GM19467 (cell line): ENCODE measurements around the gene TICRR.
"Not testable (repeated sequence)": the region's sequence is repeated elsewhere in the genome, so short reads cannot be mapped to it uniquely, and the experiment has no call there.

Experiments used
- ATAC-seq: cut with Tn5 transposase; IDR thresholded peaks from one replicate; pipeline ENCODE4 v1.9.1; 2021; ENCODE audit warnings: mild to moderate bottlenecking, moderate library complexity; ENCODE audit not compliant: unreplicated experiment

TICRR gene

GRCh38 chr15:89559769-89560264 lies 15.5 kb upstream of the TICRR start:
- no peak for ATAC-seq

GRCh38 chr15:89566181-89566580 lies 9.1 kb upstream of the TICRR start:
- no peak for ATAC-seq

DNA sequence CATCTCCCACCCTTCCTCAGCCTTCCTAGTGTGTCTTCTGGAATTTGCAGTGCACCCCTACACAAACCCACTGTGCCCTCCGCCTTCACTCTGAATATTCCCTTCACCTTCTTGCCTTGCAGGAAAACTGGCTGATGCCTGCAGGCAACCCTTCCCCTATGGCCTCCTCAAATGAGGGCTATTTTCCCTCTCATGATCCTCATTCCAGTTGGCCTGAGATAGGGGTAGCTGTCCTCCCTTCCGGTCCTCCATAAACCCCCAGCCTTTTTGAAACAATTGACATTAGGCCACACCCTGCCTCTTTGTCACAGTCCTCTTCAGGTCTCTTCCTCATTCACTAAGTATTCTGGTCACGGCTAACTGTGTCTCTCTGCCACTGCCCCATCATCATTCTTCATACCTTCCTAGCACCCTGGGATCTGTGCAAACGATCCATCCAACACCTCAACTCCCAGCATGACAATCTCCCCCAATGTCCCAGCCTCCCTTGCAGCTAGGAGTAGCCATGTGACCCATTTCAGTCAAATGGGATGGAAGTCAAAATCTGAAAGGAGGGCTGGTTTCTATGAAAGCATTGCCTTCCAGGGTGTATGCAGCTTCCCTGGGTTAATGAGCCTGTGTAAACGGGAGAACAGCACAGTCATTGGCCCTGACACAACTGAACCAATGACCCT lies 8.5 kb upstream of the TICRR start:
- no peak for ATAC-seq

DNA sequence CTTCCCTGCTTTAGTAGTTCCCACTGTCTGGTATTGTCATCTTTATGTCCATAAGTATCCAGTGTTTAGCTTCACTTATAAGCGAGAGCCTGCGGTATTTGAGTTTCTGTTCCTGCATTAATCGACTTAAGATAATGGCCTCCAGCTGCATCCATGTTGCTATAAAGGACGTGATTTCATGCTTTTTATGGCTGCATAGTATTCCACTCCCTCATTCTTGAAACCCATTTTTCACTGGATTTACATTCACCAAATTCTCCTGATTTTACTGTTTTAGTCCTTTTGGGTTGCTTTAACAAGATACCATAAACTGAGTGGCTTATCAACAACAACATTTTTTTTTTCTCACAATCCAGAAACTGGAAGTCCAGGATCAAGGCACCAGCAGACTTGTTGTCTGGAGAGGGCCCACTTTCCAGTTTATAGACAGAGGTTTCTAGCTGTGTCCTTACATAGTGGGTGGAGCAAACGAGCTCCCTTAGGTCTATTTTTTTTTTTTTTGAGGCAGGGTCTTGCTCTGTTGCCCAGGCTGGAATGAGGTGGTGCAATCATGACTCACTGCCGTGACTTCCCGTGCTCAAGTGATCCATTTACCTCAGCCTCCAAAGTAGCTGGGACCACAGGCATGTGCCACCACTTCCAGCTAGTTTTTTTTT lies 6.1 kb upstream of the TICRR start:
- ATAC-seq = no peak

DNA sequence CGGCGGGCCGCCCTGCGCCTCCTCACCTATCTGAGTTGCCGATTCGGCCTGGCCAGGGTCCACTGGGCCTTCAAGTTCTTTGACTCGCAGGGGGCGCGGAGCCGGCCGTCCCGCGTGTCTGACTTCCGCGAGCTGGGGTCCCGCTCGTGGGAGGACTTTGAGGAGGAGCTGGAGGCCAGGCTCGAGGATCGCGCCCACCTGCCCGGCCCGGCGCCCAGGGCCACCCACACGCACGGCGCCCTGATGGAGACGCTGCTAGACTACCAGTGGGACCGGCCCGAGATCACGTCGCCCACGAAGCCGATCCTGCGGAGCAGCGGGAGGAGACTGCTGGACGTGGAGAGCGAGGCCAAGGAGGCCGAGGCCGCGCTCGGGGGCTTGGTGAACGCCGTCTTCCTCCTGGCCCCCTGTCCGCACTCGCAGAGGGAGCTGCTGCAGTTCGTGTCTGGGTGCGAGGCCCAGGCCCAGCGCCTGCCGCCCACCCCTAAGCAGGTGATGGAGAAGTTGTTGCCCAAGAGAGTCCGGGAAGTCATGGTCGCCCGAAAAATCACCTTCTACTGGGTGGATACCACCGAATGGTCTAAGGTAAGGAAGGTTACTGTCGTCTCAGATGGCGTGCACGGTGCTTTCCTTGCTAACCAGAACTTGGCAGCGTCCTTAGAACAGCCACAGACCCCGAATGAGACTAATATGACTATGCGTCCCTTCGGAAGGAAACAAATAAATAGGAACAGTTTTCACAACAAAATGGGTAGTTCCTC lies 567 bp downstream of the TICRR start:
- no peak for ATAC-seq

DNA sequence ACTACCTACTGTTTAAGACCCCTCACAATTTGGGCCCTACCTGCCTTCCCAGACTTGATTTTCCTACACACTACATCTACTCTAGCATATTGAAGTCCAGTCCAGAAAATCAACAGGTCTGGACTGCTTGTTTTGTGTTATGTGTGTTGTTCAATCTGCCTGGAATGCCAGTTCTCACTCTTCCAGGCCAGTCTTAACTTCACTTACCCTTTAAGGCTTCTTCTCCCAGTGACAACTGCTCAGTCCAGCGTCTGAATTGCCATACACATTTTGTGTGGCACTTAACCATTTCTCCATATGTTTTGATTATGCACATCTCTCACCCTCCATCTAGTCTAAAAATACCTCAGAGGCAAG lies 1.1 kb downstream of the TICRR start:
- ATAC-seq = no peak

GRCh38 chr15:89577776-89578115 lies 2.5 kb downstream of the TICRR start:
- no peak for ATAC-seq

DNA sequence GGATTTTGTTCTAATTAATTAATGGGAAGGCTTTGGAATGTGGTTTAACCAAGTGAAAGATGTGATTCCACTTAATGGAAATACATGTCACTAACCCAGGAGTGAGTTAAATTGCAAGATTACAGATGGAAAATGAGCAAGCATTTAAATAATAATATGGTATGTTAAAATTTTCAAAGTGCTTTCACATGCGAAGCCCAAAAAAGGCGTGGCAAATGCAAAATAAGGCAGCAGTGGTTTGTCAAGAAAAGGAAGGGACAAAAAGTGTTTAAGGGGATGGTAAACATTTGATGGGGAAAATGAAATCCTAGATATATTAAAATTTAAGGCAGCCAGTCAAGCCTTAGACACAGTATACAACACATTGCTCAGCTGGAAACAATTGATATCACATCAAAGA lies 2.9 kb downstream of the TICRR start:
- ATAC-seq = no peak

DNA sequence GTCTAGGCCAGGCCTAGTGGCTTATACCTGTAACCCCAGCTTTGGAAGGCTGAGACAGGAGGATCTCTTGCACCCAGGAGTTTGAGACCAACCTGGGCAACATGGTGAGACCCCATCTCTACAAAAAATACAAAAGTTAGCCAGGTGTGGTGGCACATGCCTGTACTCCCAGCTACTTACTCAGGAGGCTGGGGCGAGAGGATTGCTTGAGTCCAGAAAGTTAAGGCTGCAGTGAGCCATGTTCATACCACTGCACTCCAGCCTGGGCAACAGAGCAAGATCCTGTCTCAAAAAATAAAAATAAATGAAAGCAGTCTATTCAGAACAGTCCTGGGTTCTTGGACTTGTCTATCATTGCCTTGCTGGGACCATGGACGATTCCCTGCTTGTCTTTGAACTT lies 5.5 kb downstream of the TICRR start:
- ATAC-seq = not testable (repeated sequence)

- no peak for ATAC-seq
Measured at GRCh38 chr15:89586651-89587050, 11.4 kb downstream of the TICRR start.

GRCh38 chr15:89587955-89588354 lies 12.7 kb downstream of the TICRR start:
- ATAC-seq = no peak

DNA sequence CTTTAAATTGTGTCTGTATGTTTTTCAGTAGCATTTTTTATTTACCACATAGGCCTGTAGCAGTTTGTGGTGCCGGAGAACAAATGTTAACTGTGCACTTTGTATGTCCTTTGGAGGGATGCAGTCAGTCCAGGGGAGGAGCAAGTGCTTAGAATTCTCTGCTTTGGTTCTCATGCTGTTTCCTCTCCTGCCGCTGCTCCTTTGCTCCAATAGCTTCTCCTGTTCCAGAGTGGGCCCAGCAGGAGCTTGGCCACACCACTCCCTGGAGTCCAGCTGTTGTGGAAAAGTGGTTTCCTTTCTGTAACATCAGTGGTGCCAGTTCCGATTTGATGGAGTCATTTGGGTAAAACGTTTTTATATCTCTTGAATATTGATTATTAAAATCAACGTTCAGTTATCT lies 16.6 kb downstream of the TICRR start:
- no peak for ATAC-seq

- no peak for ATAC-seq
Measured at GRCh38 chr15:89593018-89593417, 17.7 kb downstream of the TICRR start.

DNA sequence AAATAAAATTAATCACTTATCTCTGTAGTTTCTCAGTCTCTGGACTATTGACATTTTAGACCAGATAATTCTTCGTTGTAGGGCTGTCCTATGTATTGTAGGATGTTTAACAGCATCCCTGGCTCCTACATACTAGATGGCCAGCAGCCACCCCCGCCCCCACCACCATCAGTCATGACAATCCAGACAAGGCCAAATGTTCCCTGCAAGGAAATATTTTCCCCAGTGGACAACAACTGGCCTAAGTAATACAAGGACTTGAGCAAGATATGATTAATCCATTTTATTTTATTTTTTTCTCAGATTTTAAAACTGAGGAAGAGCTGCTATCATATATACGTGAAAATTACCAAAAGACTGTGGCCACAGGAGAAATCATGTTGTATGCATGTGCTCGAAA lies 23.8 kb downstream of the TICRR start:
- no peak for ATAC-seq

GRCh38 chr15:89611317-89611716 lies 36.0 kb downstream of the TICRR start:
- no peak for ATAC-seq

GRCh38 chr15:89613031-89613430 lies 37.8 kb downstream of the TICRR start:
- no peak for ATAC-seq

DNA sequence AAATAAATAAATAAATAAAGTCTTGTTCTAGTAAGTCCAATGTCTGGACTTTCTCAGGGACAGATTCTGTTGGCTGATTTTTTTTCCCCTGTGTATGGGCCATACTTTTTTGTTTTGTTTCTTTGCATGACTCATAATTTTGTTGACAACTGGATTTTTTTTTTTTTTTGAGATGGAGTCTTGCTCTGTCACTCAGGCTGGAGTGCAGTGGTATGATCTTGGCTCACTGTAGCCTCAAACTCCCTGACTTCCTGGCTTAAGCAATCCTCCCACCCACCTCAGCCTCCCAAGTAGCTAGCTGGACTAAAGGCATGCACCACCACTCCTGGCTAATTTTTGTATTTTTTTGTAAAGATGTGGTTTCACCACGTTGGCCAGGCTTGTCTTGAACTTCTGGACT lies 38.9 kb downstream of the TICRR start:
- no peak for ATAC-seq

DNA sequence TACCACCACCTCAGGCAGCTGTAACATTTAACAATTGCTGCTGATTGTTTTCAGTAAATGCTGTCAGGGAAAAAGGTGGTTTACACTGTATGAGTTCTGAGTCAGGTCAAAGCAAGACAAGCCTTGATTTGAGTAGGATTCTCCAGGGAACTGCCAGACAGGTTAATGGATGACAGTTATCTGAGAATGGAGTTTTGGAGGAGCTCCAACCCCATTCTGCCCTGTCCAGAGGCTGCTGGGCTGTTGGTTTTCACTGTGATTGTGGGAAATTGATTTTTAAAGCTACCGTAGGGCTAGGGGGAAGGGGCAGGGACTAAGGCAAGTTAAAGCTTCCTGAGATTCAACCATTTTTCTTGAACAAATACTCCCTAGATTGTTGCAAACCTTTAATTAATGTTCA lies 39.9 kb downstream of the TICRR start:
- ATAC-seq = no peak

- ATAC-seq = no peak
Measured at GRCh38 chr15:89616228-89616627, 41.0 kb downstream of the TICRR start.

GRCh38 chr15:89621547-89621946 lies 46.3 kb downstream of the TICRR start:
- no peak for ATAC-seq

- no peak for ATAC-seq
Measured at GRCh38 chr15:89623165-89623564, 47.9 kb downstream of the TICRR start.

DNA sequence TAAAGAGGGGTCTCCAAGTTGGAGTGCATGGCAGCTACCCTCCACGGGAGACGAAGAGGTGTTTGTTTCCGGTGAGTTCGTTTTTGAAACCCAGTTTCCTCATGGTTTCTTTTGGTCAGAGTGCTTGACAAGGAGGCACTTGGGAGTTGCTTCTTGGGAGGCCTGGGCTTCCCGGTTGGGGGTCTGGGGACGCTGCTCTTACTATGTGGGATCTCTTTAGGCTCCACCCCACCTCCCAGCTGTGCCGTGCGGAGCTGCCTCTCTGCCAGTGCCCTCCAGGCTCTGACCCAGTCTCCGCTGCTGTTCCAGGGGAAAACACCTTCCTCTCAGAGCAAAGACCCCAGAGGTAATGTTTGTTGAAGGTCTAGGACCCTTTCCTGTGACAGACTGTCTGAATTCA lies 50.4 kb downstream of the TICRR start:
- no peak for ATAC-seq
